Chondrocyte (in vitro differentiated cells): Measurements from ENCODE around the gene VPS13A. TPM values are rescaled to one million over a fixed set of nuclear protein-coding genes. Genes with fewer than 3 reads are reported as not detected.
A peak's percentile ranks its signal among the peaks of the same experiment; 100 is the strongest.

ENCODE experiments used
- DNase-seq: peaks from one replicate; pipeline ENCODE4 v3.0.0; 2021; ENCODE audit warnings: mixed read lengths, low spot score
- H3K27ac Mint-ChIP-seq: one replicate; pipeline ENCODE4 v1.8.0; 2021; ENCODE audit warnings: mild to moderate bottlenecking, moderate library complexity, mixed read lengths; ENCODE audit not compliant: unreplicated experiment
- H3K27me3 Mint-ChIP-seq: 2 replicates; pipeline ENCODE4 v1.8.0; 2021; ENCODE audit warnings: low read depth, mixed read lengths
- H3K36me3 Mint-ChIP-seq: 2 replicates; pipeline ENCODE4 v1.8.0; 2021; ENCODE audit warnings: low read depth, mixed read lengths
- H3K4me1 Mint-ChIP-seq: 2 replicates; pipeline ENCODE4 v1.8.0; 2021; ENCODE audit warnings: low read depth, mild to moderate bottlenecking, mixed read lengths
- H3K4me3 Mint-ChIP-seq: one replicate; pipeline ENCODE4 v1.8.0; 2021; ENCODE audit warnings: mild to moderate bottlenecking, moderate library complexity, mixed read lengths; ENCODE audit not compliant: unreplicated experiment
- H3K9me3 Mint-ChIP-seq: 2 replicates; pipeline ENCODE4 v1.8.0; 2021; ENCODE audit warnings: low read depth, mixed read lengths
- total RNA-seq: library from RNA; stranded (reverse); gene quantifications from 3 replicates; pipeline ENCODE4 v1.2.1, GENCODE V29; 2021
- TF ChIP-seq, protein P1 (sequence below): fragments of 200-600 bp; sonication (generic); IDR thresholded peaks from 2 replicates; pipeline ENCODE4 v1.5.0; 2021; ENCODE audit warnings: antibody characterized with exemption, mild to moderate bottlenecking, moderate library complexity

Gene VPS13A
- total RNA-seq, 1 donor from 2014 or later, result 54.1 TPM

DNA sequence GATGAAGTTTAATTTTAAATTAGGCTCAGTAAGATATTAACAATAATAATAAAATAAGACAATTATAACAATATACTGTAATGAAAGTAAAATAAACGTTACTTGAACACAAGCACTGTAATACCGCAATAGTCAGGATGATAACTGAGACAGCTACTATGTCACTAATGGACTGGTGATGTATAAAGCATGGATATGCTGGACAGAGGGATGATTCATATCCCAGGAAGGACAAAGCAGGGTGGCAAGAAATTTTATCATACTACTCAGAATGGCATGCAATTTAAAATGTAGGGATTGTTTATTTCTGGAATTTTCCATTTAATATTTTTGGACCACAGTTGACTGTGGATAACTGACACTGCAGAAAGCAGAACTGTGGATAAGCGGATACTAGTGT, 196.9 kb downstream of the VPS13A start:
- Mint-ChIP-seq H3K27me3 (no peaks in the 10 kb centered on the region), H3K36me3 (peaks cover 22% of the 10 kb centered on the region), H3K4me3 (no peak overlapping the region), H3K4me1 (peaks cover 7% of the 10 kb centered on the region), H3K27ac (no peak overlapping the region), H3K9me3 (peaks cover 3% of the 10 kb centered on the region)
- no peak for DNase-seq
- TF ChIP-seq, protein P1, sequence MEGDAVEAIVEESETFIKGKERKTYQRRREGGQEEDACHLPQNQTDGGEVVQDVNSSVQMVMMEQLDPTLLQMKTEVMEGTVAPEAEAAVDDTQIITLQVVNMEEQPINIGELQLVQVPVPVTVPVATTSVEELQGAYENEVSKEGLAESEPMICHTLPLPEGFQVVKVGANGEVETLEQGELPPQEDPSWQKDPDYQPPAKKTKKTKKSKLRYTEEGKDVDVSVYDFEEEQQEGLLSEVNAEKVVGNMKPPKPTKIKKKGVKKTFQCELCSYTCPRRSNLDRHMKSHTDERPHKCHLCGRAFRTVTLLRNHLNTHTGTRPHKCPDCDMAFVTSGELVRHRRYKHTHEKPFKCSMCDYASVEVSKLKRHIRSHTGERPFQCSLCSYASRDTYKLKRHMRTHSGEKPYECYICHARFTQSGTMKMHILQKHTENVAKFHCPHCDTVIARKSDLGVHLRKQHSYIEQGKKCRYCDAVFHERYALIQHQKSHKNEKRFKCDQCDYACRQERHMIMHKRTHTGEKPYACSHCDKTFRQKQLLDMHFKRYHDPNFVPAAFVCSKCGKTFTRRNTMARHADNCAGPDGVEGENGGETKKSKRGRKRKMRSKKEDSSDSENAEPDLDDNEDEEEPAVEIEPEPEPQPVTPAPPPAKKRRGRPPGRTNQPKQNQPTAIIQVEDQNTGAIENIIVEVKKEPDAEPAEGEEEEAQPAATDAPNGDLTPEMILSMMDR, result no peak

DNA sequence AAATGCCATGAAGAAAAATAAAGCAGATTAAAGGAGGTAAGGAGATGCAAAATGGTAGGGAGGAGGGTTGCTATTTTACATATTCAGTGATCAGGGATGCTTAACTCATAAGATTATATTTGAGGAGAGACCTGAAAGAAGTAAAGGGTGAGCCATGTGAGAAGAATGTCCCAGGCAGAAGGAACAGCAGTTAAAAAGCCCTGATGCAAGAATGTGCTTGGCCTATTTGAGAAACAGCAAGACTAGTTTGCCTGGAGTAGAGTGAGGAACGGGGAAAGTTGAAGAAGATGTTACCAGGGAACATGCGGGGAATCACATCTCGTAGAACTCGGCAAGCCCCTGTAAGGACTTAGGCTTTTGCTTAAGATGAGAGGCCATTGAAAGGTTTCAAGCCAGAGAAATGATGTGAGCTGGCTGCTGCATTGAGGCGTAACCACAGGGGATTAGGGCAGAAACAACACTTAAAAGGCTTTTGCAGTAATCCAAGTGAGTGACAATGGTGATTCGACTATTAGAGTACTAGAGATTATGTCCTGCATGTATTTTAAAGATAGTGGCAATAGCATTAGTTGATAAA, 198.7 kb downstream of the VPS13A start:
- H3K4me3 Mint-ChIP-seq, result no peak overlapping the region
- no peak overlapping the region for H3K27ac Mint-ChIP-seq
- peaks cover 3% of the 10 kb centered on the region for H3K9me3 Mint-ChIP-seq
- peaks cover 7% of the 10 kb centered on the region for H3K4me1 Mint-ChIP-seq
- TF ChIP-seq, protein P1, result no peak
- DNase-seq, result no peak
- H3K36me3 Mint-ChIP-seq, result peaks cover 12% of the 10 kb centered on the region
- no peaks in the 10 kb centered on the region for H3K27me3 Mint-ChIP-seq

DNA sequence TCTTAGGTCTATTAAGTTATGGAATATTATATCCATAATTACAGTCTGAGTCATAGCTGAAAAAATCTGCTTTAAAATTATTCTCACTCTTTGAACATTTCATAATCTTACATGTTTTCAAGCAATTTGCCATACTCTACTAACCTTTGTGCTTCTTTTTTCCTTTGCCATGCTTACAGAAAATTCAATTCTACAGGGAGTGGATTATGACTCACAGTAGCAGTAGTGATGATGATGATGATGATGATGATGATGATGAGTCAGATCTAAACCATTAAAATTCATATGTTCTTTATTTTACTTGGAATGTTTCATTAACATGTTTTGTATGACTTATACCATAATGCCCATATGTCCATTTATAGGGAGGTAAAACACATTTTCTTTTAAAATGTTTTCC, 207.1 kb downstream of the VPS13A start:
- Mint-ChIP-seq H3K9me3 (no peaks in the 10 kb centered on the region), H3K36me3 (peaks cover 7% of the 10 kb centered on the region), H3K27ac (peak overlapping the region; percentile 61), H3K4me1 (peaks cover 5% of the 10 kb centered on the region), H3K27me3 (no peaks in the 10 kb centered on the region), H3K4me3 (no peak overlapping the region)
- TF ChIP-seq, protein P1, result no peak
- no peak for DNase-seq

DNA sequence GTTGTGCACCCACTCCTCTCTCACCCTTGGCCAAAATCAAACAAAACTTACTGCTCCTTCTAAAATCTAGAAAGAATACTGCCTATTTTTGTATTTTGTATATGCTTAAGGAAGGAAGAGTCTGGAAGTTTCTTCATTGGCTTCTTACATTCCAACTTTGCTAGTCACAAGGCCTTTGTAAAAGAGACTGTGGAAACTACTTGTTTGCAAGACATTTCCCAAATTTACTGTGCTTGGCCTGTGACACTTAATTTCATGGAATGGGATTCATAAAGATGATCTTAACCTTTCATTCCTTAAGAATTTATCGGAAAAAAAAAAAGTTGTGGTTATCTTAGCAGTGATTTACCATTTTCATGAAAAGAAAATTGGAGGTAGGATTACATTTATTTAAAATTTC, 208.9 kb downstream of the VPS13A start:
- Mint-ChIP-seq H3K4me3 (no peak overlapping the region), H3K9me3 (no peaks in the 10 kb centered on the region), H3K27me3 (no peaks in the 10 kb centered on the region), H3K36me3 (peaks cover 10% of the 10 kb centered on the region), H3K27ac (no peak overlapping the region), H3K4me1 (peaks cover 5% of the 10 kb centered on the region)
- no peak for DNase-seq
- TF ChIP-seq, protein P1, result no peak

DNA sequence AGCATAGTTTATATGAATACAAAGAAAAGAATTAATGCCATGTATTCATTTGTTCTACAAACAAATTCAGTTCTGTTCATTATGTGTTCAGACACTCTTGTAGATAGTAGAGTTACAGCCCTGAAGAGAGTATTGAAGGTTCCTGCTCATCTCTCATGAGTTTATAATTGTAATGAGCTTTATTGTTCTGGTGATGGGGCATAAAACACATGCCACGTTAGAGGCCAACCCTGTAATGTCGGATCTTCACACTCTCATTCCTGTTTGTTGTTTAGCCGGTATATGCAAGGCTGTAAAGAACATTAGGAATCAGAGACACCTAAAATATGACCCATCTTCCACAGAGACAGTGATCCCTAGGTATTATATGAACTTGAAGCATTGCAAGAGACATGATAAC, 214.5 kb downstream of the VPS13A start:
- DNase-seq, result no peak
- H3K27ac Mint-ChIP-seq, result no peak overlapping the region
- no peaks in the 10 kb centered on the region for H3K9me3 Mint-ChIP-seq
- no peaks in the 10 kb centered on the region for H3K4me1 Mint-ChIP-seq
- H3K27me3 Mint-ChIP-seq, result no peaks in the 10 kb centered on the region
- no peak overlapping the region for H3K4me3 Mint-ChIP-seq
- H3K36me3 Mint-ChIP-seq, result peaks cover 6% of the 10 kb centered on the region
- TF ChIP-seq, protein P1, result no peak
